AG10803 (cell line): Measurements from ENCODE around the gene EWSR1.
A peak's percentile ranks its signal among the peaks of the same experiment; 100 is the strongest.
"Not testable (repeated sequence)": the region's sequence is repeated elsewhere in the genome, so short reads cannot be mapped to it uniquely, and the experiment has no call there.

Experiments used
- DNase-seq: peaks from one replicate; pipeline ENCODE4 v3.0.0; 2010; ENCODE audit warnings: low read depth
- H3K4me3 ChIP-seq: 2 replicates; pipeline ENCODE4 v1.5.1; 2011; ENCODE audit warnings: mild to moderate bottlenecking, low read length, control low read depth
- TF ChIP-seq, protein P1 (sequence below): conservative IDR thresholded peaks from 2 replicates; pipeline ENCODE4 v1.5.1; 2011; ENCODE audit warnings: mild to moderate bottlenecking, low read length, control low read depth, inconsistent platforms

The EWSR1 gene

DNA sequence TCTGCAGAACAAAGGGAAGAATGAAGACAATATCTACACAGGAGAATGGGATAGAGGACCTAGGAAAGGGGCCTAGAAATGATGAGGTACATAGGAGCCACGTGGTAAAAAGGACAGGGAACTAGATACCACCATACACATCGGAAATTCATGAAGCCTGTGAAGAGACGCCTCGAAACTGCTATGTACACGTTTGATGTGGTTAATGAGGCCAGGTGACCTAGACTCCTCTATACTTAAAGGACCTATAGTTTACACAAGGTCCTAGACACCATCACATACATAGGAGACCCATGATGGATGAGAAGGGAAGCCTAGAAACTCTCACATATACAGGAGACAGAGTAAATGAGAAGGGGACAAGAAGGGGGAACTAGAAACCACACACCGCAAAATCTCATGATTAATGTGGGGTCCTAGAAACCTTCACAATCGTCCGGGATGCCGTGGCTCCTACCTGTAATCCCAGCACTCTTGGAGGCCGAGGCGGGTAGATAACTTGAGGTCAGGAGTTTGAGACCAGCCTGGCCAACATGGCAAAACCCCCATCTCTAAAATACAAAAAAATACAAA, 24.1 kb upstream of the EWSR1 start:
- H3K4me3 ChIP-seq: no peak overlapping the region
- TF ChIP-seq, protein P1, sequence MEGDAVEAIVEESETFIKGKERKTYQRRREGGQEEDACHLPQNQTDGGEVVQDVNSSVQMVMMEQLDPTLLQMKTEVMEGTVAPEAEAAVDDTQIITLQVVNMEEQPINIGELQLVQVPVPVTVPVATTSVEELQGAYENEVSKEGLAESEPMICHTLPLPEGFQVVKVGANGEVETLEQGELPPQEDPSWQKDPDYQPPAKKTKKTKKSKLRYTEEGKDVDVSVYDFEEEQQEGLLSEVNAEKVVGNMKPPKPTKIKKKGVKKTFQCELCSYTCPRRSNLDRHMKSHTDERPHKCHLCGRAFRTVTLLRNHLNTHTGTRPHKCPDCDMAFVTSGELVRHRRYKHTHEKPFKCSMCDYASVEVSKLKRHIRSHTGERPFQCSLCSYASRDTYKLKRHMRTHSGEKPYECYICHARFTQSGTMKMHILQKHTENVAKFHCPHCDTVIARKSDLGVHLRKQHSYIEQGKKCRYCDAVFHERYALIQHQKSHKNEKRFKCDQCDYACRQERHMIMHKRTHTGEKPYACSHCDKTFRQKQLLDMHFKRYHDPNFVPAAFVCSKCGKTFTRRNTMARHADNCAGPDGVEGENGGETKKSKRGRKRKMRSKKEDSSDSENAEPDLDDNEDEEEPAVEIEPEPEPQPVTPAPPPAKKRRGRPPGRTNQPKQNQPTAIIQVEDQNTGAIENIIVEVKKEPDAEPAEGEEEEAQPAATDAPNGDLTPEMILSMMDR: no peak
- no peak for DNase-seq

DNA sequence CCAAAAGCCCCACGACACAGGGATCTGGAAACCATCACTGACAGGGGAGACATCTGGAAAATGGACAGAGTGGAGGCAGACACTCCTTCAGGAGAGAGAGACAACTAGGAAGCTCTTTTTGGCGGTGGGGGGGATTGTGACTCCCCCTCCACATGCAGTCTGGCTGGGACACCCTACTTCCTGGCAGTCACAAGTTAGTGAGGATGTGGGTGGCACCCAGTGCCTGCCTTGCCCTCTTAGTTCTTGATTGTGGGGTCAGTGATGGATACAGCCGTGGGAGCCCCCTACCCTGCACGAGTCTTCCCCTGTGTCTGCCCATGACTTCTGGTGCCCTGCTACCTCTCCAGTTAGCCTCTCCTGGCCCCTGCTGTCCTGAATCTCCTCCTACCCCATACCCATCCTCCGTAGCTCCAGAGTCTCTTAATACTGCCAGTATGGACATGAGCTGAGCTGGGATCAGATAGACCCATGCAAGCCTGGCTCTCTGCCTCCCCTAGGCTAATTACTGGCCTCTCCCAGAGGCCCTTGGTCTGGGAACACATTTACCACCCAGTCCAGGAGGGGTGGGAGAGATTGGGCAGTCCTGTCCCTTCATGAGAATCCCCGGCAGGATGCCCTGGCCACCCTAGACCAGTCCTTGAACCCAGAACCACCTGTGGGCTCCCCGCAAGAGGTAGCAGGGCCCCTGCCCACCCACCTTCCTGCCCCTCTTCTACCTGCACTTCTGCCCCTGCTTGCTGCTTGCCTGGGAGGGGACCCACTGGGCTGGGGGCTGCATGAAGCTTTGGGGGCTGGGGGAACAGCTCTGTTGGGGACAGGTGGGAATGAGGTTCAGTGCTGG, 23.1 kb upstream of the EWSR1 start:
- TF ChIP-seq, protein P1: no peak

DNA sequence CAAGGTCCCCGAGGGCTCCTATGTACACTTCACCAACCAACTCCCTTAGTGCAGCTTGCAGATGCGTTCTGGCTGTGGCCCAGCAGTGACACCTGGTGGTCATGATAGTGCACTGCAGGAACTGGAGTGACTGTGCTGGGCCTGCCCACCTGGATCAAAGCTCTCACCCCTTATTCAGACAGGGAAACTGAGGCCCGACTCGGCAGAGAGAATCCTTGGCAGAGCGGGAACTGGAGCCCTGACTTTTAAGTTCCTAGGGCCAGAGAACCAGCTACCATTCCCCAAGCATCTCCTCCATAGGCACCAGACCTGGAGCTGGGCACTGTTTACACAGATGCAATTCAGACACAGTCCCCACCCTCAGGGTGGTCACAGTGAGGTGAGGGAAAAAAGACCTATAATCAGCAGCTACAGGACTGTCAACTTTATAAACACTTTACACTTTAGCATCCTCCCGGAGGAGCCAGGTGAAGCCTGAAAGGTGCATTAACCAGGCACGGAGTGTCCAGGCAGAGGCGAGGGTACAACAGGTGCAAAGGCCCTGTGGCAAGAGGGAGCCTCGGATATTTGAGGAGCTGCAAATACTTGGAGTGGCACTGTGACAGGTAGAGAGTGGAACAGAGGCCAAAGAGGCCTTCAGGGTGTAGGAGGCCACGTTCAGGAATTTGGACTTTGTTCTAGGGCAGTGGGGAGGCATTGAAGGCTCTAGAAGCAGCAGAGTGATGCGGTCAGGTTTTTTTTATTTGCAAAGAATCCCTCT, 22.3 kb upstream of the EWSR1 start:
- TF ChIP-seq, protein P1: peak; percentile 99
- H3K4me3 ChIP-seq: no peak overlapping the region
- peak; percentile 61 for DNase-seq

More for the DNA sequence above, 23.1 kb upstream of the EWSR1 start:
- DNase-seq: no peak
- H3K4me3 ChIP-seq: no peak overlapping the region

DNA sequence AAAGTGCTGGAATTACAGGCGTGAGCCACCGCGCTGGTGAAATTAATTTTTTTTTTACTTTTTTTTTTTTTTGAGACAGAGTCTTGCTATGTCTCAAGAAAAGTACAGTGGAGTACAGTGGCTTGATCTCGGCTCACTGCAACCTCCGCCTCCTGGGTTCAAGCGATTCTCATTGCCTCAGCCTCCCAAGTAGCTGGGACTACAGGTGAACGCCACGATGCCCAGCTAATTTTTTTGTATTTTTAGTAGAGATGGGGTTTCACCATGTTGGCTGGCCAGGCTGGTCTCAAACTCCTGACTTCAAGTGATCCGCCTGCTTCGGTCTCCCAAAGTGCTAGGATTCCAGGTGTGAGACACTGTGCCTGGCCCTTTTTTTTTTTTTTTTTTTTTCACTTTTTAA, 20.2 kb upstream of the EWSR1 start:
- DNase-seq, H3K4me3 ChIP-seq: not testable (repeated sequence)

DNA sequence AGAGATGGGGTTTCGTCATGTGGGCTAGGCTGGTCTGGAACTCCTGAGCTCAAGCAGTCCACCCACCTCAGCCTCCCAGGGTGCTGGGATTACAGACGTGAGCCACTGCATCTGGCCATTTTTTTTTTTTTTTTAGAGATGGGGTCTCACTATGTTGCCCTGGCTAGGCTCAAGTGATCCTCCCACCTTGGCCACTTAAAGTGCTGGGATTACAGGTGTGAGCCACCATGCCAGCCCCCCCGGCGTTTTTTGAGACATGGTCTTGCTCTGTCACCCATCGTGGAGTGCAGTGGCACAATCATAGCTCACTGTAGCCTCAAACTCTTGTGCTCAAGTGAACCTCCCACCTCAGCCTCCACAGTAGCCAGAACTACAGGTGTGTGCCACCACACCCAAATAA, 16.8 kb upstream of the EWSR1 start:
- DNase-seq: no peak
- TF ChIP-seq, protein P1: no peak
- H3K4me3 ChIP-seq: no peak overlapping the region

DNA sequence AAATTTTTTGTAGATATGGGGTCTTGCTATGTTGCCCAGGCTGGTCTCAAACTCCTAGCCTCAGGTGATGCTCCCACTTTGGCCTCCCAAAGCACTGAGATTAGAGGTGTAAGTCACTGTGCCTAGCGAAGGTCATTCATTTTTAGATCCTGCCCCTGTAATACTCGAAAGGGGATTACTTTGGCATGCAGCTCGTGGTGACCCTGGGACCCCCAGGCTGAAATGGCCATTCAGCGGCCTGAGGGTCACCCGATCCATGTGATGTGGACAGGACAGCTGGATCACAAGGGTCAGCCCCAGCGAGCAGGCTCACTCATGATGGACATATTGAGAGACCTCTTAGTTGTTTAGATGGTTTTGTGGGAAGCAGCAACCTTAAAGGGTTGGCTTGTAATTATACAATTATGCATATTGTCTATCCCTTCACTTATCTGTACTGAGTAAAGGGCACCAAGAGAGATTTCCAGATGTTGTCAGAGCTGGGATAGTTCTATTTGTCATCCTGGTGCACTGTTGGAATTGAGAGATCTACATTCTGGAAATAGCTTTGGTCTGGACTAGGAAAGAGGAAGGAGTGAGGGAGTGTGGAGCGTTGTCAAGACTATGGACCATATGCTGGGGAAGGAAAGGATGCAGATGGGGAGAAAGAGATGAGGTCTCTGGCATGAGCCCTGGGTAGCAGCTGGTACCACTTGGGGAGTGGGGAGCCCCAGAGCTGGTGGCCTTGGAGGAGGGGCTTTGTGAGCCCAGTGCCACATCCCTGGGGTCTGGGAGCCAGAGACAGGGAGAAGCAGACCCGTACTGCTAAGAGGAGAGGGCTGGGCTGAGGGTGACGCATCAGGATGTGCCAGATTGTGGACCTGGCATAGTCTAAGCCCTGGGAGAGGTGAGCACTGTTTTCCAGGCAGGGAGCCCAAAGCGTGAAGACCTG, 15.8 kb upstream of the EWSR1 start:
- TF ChIP-seq, protein P1: no peak

More for the DNA sequence above, 15.8 kb upstream of the EWSR1 start:
- no peak overlapping the region for H3K4me3 ChIP-seq
- no peak for DNase-seq
